HEK293 (cell line): ENCODE data around the gene FRS2.

Experiments used
- CTCF ChIA-PET: fragments of 350-600 bp; formaldehyde crosslinking; extraction: SDS; loops from one replicate; lab custom pipeline; 2021; ENCODE audit warnings: antibody characterized with exemption; lab: Yijun Ruan, JAX
- POLR2A ChIA-PET: fragments of 300-600 bp; formaldehyde crosslinking; extraction: SDS; loops from one replicate; lab custom pipeline; 2020; ENCODE audit warnings: antibody characterized with exemption, inconsistent platforms; lab: Yijun Ruan, JAX
- H3K27ac ChIP-seq: fragments of 200-500 bp; sonication (Bioruptor generic); 2 replicates; pipeline ENCODE4 v1.5.1; 2014; ENCODE audit warnings: low read depth, low read length, control low read depth, inconsistent platforms; ENCODE audit errors: extremely low read depth
- H3K36me3 ChIP-seq, 2 experiments: fragments of 200-500 bp in 1 of 2; sonication (Bioruptor generic) in 1 of 2; 1 replicate in 1 of 2; 2 replicates in 1 of 2; pipeline ENCODE4 v1.5.1; 2014 to 2017; ENCODE audit warnings: inconsistent platforms in 2 of 2, low read length in 2 of 2; ENCODE audit not compliant: control insufficient read depth in 2 of 2, insufficient read depth in 1 of 2
- H3K4me1 ChIP-seq: fragments of 200-500 bp; sonication (Bioruptor generic); 2 replicates; pipeline ENCODE4 v1.5.1; 2014; ENCODE audit warnings: mild to moderate bottlenecking, low read length, inconsistent platforms; ENCODE audit not compliant: control insufficient read depth, insufficient read depth
- H3K4me3 ChIP-seq: 2 replicates; pipeline ENCODE4 v1.5.1; 2011; ENCODE audit warnings: low read depth, mild to moderate bottlenecking, control low read depth, low read length, moderate library complexity
- H3K9me3 ChIP-seq: fragments of 200-500 bp; sonication (Bioruptor generic); 2 replicates; pipeline ENCODE4 v1.5.1; 2014; ENCODE audit warnings: low read depth, low read length, inconsistent platforms; ENCODE audit not compliant: control insufficient read depth, insufficient read depth
- IKZF3 ChIP-seq: fragments of 450-650 bp; IDR thresholded peaks from 2 replicates; pipeline ENCODE4 v1.5.0; 2018; ENCODE audit warnings: missing biosample characterization, mild to moderate bottlenecking, missing genetic modification characterization, moderate library complexity
- MZF1 ChIP-seq: fragments of 450-650 bp; formaldehyde crosslinking; IDR thresholded peaks from 2 replicates; pipeline ENCODE4 v1.5.1; 2017; ENCODE audit warnings: missing biosample characterization, missing genetic modification characterization, borderline replicate concordance
- PRDM1 ChIP-seq: fragments of 450-650 bp; formaldehyde crosslinking; IDR thresholded peaks from 2 replicates; pipeline ENCODE4; 2016; ENCODE audit warnings: missing biosample characterization, missing genetic modification characterization
- YY1 ChIP-seq: fragments of 450-650 bp; formaldehyde crosslinking; IDR thresholded peaks from 2 replicates; pipeline ENCODE4 v1.5.1; 2018; ENCODE audit warnings: missing biosample characterization, missing genetic modification characterization
- ZFP69B ChIP-seq: fragments of 450-650 bp; formaldehyde crosslinking; IDR thresholded peaks from 2 replicates; pipeline ENCODE4 v1.5.1; 2016; ENCODE audit warnings: missing biosample characterization, missing genetic modification characterization
- ZNF16 ChIP-seq: fragments of 450-650 bp; formaldehyde crosslinking; IDR thresholded peaks from 2 replicates; pipeline ENCODE4 v1.5.1; 2016; ENCODE audit warnings: low read depth, missing biosample characterization, missing genetic modification characterization
- ZNF184 ChIP-seq: fragments of 450-650 bp; IDR thresholded peaks from 2 replicates; pipeline ENCODE4 v1.5.1; 2018; ENCODE audit warnings: missing biosample characterization, mild to moderate bottlenecking, missing genetic modification characterization
- ZNF274 ChIP-seq, 2 experiments: fragments of 200-500 bp in 1 of 2; fragments of 450-650 bp in 1 of 2; sonication (Bioruptor generic) in 1 of 2; formaldehyde crosslinking in 1 of 2; IDR thresholded peaks; 2 replicates each; pipeline versions ENCODE4 v1.5.1 to v1.6.1; 2014 to 2016; ENCODE audit warnings: borderline replicate concordance in 1 of 2, inconsistent platforms in 1 of 2, low read length in 1 of 2, missing biosample characterization in 1 of 2, missing genetic modification characterization in 1 of 2
- ZNF302 ChIP-seq: fragments of 450-650 bp; formaldehyde crosslinking; IDR thresholded peaks from 2 replicates; pipeline ENCODE4 v1.5.1; 2016; ENCODE audit warnings: missing biosample characterization, missing genetic modification characterization, low read depth
- ZNF366 ChIP-seq: fragments of 450-650 bp; formaldehyde crosslinking; conservative IDR thresholded peaks from 2 replicates; pipeline ENCODE4 v1.5.1; 2016; ENCODE audit warnings: missing biosample characterization, missing genetic modification characterization
- ZNF600 ChIP-seq: fragments of 450-650 bp; formaldehyde crosslinking; IDR thresholded peaks from 2 replicates; pipeline ENCODE4 v1.5.1; 2016; ENCODE audit warnings: missing biosample characterization, missing genetic modification characterization
- ZNF791 ChIP-seq: fragments of 450-650 bp; formaldehyde crosslinking; IDR thresholded peaks from 2 replicates; pipeline ENCODE4 v1.5.1; 2016; ENCODE audit warnings: missing biosample characterization, missing genetic modification characterization
- ZNF837 ChIP-seq: fragments of 450-650 bp; formaldehyde crosslinking; IDR thresholded peaks from 2 replicates; pipeline ENCODE4 v1.5.1; 2016; ENCODE audit warnings: missing biosample characterization, missing genetic modification characterization
- TF ChIP-seq, protein P1 (sequence below): fragments of 450-650 bp; formaldehyde crosslinking; IDR thresholded peaks from 2 replicates; pipeline ENCODE4 v1.5.1; 2016; ENCODE audit warnings: missing biosample characterization, missing genetic modification characterization
- TF ChIP-seq, protein P2 (sequence below): fragments of 450-650 bp; formaldehyde crosslinking; IDR thresholded peaks from 2 replicates; pipeline ENCODE4 v1.5.1; 2017; ENCODE audit warnings: missing biosample characterization, missing genetic modification characterization
- TF ChIP-seq, protein P3 (sequence below): fragments of 450-650 bp; formaldehyde crosslinking; IDR thresholded peaks from 2 replicates; pipeline ENCODE4 v1.5.1; 2016; ENCODE audit warnings: missing biosample characterization, missing genetic modification characterization
- TF ChIP-seq, protein P4 (sequence below): fragments of 450-650 bp; formaldehyde crosslinking; IDR thresholded peaks from 2 replicates; pipeline ENCODE4 v1.5.1; 2017; ENCODE audit warnings: missing biosample characterization, missing genetic modification characterization
- TF ChIP-seq, protein P5 (sequence below): fragments of 450-650 bp; IDR thresholded peaks from 2 replicates; pipeline ENCODE4 v1.5.1; 2018; ENCODE audit warnings: missing biosample characterization, mild to moderate bottlenecking, missing genetic modification characterization
- TF ChIP-seq, protein P6 (sequence below): fragments of 450-650 bp; formaldehyde crosslinking; IDR thresholded peaks from 2 replicates; pipeline ENCODE4 v1.5.1; 2016; ENCODE audit warnings: missing biosample characterization, missing genetic modification characterization
- TF ChIP-seq, protein P7 (sequence below): fragments of 450-650 bp; formaldehyde crosslinking; IDR thresholded peaks from 2 replicates; pipeline ENCODE4 v1.5.1; 2017; ENCODE audit warnings: missing biosample characterization, mild to moderate bottlenecking, missing genetic modification characterization, moderate library complexity

The FRS2 gene

DNA sequence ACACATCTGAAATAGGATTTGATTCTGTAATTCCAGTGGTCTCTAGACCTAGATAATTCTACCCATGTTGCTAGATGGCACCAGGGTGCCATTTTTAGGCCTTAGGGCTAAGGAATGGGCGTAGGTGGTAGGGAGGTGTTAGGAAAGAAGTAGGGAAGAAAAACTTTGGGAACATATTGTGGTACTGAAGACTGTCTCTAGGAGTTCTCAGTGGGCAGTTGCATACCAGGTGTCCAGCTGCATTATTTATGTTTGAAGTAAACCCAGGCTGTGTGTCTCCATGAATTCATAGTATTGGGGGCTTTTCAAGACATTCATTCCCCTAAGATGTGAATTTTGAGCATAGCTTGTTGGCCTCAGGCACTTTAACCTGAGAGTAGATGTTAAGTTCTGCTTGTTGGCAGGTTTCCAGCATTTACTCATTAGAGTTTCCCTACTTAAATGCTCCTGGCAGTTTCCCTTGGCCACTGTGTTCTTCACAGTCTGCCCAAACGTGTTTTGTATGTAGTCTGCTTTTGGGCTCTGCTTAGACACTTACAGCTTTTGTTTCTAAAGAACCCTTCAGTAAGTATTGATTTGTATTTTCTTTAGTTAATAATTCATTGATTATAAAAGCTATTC, 83.5 kb downstream of the FRS2 start (continued):
- TF ChIP-seq, protein P1, sequence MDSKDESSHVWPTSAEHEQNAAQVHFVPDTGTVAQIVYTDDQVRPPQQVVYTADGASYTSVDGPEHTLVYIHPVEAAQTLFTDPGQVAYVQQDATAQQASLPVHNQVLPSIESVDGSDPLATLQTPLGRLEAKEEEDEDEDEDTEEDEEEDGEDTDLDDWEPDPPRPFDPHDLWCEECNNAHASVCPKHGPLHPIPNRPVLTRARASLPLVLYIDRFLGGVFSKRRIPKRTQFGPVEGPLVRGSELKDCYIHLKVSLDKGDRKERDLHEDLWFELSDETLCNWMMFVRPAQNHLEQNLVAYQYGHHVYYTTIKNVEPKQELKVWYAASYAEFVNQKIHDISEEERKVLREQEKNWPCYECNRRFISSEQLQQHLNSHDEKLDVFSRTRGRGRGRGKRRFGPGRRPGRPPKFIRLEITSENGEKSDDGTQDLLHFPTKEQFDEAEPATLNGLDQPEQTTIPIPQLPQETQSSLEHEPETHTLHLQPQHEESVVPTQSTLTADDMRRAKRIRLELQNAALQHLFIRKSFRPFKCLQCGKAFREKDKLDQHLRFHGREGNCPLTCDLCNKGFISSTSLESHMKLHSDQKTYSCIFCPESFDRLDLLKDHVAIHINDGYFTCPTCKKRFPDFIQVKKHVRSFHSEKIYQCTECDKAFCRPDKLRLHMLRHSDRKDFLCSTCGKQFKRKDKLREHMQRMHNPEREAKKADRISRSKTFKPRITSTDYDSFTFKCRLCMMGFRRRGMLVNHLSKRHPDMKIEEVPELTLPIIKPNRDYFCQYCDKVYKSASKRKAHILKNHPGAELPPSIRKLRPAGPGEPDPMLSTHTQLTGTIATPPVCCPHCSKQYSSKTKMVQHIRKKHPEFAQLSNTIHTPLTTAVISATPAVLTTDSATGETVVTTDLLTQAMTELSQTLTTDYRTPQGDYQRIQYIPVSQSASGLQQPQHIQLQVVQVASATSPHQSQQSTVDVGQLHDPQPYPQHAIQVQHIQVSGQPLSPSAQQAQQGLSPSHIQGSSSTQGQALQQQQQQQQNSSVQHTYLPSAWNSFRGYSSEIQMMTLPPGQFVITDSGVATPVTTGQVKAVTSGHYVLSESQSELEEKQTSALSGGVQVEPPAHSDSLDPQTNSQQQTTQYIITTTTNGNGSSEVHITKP (tag by site-specific recombination), result peak; percentile 54
- TF ChIP-seq, protein P2, sequence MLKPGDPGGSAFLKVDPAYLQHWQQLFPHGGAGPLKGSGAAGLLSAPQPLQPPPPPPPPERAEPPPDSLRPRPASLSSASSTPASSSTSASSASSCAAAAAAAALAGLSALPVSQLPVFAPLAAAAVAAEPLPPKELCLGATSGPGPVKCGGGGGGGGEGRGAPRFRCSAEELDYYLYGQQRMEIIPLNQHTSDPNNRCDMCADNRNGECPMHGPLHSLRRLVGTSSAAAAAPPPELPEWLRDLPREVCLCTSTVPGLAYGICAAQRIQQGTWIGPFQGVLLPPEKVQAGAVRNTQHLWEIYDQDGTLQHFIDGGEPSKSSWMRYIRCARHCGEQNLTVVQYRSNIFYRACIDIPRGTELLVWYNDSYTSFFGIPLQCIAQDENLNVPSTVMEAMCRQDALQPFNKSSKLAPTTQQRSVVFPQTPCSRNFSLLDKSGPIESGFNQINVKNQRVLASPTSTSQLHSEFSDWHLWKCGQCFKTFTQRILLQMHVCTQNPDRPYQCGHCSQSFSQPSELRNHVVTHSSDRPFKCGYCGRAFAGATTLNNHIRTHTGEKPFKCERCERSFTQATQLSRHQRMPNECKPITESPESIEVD, result peak; percentile 46; the same call in 1 of the 2 replicates
- TF ChIP-seq IKZF3 (tag by site-specific recombination) (peak; percentile 52; the same call in 1 of the 2 replicates), ZNF366 (tag by site-specific recombination) (peak; percentile 61; the same call in 1 of the 2 replicates), ZNF184 (tag by site-specific recombination) (no peak), ZNF791 (tag by site-specific recombination) (no peak), MZF1 (0 out of 2 replicates have a peak, but pooled peaks have one; percentile 43), ZFP69B (tag by site-specific recombination) (peak; percentile 21; the same call in 1 of the 2 replicates), ZNF837 (no peak), PRDM1 (tag by site-specific recombination) (peak; percentile 30; the same call in 1 of the 2 replicates), ZNF600 (peak; percentile 59; the same call in 1 of the 2 replicates), ZNF274 (IDR thresholded peaks at IDR 0.05; ENCODE audit: low read length) (no peak), ZNF274 (tag by site-specific recombination; IDR thresholded peaks at IDR 0.05; ENCODE audit: borderline replicate concordance) (peak; percentile 80; the same call in 1 of the 2 replicates)
- TF ChIP-seq, protein P3, sequence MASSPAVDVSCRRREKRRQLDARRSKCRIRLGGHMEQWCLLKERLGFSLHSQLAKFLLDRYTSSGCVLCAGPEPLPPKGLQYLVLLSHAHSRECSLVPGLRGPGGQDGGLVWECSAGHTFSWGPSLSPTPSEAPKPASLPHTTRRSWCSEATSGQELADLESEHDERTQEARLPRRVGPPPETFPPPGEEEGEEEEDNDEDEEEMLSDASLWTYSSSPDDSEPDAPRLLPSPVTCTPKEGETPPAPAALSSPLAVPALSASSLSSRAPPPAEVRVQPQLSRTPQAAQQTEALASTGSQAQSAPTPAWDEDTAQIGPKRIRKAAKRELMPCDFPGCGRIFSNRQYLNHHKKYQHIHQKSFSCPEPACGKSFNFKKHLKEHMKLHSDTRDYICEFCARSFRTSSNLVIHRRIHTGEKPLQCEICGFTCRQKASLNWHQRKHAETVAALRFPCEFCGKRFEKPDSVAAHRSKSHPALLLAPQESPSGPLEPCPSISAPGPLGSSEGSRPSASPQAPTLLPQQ (tag by site-specific recombination), result peak; percentile 78
- TF ChIP-seq, protein P4, sequence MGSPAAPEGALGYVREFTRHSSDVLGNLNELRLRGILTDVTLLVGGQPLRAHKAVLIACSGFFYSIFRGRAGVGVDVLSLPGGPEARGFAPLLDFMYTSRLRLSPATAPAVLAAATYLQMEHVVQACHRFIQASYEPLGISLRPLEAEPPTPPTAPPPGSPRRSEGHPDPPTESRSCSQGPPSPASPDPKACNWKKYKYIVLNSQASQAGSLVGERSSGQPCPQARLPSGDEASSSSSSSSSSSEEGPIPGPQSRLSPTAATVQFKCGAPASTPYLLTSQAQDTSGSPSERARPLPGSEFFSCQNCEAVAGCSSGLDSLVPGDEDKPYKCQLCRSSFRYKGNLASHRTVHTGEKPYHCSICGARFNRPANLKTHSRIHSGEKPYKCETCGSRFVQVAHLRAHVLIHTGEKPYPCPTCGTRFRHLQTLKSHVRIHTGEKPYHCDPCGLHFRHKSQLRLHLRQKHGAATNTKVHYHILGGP, result peak; percentile 46; the same call in 1 of the 2 replicates
- TF ChIP-seq, protein P5, sequence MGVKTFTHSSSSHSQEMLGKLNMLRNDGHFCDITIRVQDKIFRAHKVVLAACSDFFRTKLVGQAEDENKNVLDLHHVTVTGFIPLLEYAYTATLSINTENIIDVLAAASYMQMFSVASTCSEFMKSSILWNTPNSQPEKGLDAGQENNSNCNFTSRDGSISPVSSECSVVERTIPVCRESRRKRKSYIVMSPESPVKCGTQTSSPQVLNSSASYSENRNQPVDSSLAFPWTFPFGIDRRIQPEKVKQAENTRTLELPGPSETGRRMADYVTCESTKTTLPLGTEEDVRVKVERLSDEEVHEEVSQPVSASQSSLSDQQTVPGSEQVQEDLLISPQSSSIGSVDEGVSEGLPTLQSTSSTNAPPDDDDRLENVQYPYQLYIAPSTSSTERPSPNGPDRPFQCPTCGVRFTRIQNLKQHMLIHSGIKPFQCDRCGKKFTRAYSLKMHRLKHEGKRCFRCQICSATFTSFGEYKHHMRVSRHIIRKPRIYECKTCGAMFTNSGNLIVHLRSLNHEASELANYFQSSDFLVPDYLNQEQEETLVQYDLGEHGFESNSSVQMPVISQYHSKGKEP, result 0 out of 2 replicates have a peak, but pooled peaks have one; percentile 6

DNA sequence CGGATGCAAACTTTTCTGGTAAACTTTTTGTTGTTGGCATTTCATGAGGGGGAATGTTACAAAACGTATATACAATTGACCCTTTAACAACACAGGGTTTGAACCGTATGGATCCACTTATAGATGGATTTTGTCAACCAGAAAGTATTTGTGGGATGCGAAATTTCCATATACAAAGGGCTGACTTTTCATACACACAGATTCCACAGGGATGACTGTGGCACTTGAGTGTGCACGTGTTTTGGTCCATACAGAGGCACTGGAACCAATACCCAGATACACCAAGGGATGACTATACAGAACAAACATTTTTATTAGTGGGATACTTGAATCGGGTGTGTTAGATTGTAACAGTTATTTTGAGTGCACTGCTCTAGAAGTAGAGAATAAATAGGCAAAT, 85.3 kb downstream of the FRS2 start:
- Histone ChIP-seq H3K36me3 (no peaks in the 10 kb centered on the region; a peak in 1 of 3 replicates), H3K9me3 (no peaks in the 10 kb centered on the region), H3K4me1 (peaks cover 9% of the 10 kb centered on the region; the same call in 1 of the 2 replicates), H3K27ac (no peak overlapping the region), H3K4me3 (no peak overlapping the region)
- CTCF ChIA-PET, result interaction anchor here (0.6 to 8.0 kb wide), 4 partner anchors 13 to 94 kb away, joined by 3 to 63 read pairs (median 4); no protein-coding TSS in a partner anchor
- POLR2A ChIA-PET, result no interaction called here
- no peak for TF ChIP-seq ZNF16 (tag by site-specific recombination)
- TF ChIP-seq, protein P5, result no peak
- TF ChIP-seq, protein P6, sequence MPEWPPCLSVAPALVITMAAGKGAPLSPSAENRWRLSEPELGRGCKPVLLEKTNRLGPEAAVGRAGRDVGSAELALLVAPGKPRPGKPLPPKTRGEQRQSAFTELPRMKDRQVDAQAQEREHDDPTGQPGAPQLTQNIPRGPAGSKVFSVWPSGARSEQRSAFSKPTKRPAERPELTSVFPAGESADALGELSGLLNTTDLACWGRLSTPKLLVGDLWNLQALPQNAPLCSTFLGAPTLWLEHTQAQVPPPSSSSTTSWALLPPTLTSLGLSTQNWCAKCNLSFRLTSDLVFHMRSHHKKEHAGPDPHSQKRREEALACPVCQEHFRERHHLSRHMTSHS (tag by site-specific recombination), result no peak
- TF ChIP-seq, protein P7, sequence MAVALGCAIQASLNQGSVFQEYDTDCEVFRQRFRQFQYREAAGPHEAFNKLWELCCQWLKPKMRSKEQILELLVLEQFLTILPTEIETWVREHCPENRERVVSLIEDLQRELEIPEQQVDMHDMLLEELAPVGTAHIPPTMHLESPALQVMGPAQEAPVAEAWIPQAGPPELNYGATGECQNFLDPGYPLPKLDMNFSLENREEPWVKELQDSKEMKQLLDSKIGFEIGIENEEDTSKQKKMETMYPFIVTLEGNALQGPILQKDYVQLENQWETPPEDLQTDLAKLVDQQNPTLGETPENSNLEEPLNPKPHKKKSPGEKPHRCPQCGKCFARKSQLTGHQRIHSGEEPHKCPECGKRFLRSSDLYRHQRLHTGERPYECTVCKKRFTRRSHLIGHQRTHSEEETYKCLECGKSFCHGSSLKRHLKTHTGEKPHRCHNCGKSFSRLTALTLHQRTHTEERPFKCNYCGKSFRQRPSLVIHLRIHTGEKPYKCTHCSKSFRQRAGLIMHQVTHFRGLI (tag by site-specific recombination), result no peak
- no peak for TF ChIP-seq ZNF302 (tag by site-specific recombination)
- TF ChIP-seq YY1 (tag by site-specific recombination), result no peak
